ENCODE measurements around the gene B3GALT2.

GRCh38 chr1:193201021-193201420 lies 14.6 kb upstream of the B3GALT2 start:
- TF ChIP-seq, protein P1, sequence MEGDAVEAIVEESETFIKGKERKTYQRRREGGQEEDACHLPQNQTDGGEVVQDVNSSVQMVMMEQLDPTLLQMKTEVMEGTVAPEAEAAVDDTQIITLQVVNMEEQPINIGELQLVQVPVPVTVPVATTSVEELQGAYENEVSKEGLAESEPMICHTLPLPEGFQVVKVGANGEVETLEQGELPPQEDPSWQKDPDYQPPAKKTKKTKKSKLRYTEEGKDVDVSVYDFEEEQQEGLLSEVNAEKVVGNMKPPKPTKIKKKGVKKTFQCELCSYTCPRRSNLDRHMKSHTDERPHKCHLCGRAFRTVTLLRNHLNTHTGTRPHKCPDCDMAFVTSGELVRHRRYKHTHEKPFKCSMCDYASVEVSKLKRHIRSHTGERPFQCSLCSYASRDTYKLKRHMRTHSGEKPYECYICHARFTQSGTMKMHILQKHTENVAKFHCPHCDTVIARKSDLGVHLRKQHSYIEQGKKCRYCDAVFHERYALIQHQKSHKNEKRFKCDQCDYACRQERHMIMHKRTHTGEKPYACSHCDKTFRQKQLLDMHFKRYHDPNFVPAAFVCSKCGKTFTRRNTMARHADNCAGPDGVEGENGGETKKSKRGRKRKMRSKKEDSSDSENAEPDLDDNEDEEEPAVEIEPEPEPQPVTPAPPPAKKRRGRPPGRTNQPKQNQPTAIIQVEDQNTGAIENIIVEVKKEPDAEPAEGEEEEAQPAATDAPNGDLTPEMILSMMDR (IDR thresholded peaks at IDR 0.05; ENCODE audit: insufficient read depth, low read length) = no peak
- no peak for TF ChIP-seq REST (IDR thresholded peaks at IDR 0.05; ENCODE audit: insufficient replicate concordance, low read depth)

Data from HL-60 (cell line).